Neural progenitor cell (in vitro differentiated cells): ENCODE results near the gene SCP2D1. TPM values are rescaled to one million over a fixed set of nuclear protein-coding genes. Genes with fewer than 3 reads are reported as not detected.

Experiments used
- DNase-seq: peaks from one replicate; pipeline ENCODE4 v3.0.0-alpha.2; 2016; ENCODE audit warnings: low spot score
- H2AFZ ChIP-seq: fragments of 200-600 bp; sonication (generic); replicated peaks from 2 replicates; pipeline ENCODE4 v1.6.1; 2016; ENCODE audit warnings: antibody characterized with exemption
- H3F3A ChIP-seq: fragments of 200-600 bp; sonication (generic); 2 replicates; pipeline ENCODE4 v1.6.1; 2016; ENCODE audit warnings: antibody characterized with exemption, low read depth
- H3K27ac ChIP-seq: fragments of 200-600 bp; sonication (generic); 2 replicates; pipeline ENCODE4 v1.5.1; 2016; ENCODE audit warnings: mild to moderate bottlenecking
- H3K27me3 ChIP-seq: fragments of 200-600 bp; sonication (generic); 2 replicates; pipeline ENCODE4 v1.6.1; 2016; ENCODE audit warnings: mild to moderate bottlenecking, moderate library complexity
- H3K36me3 ChIP-seq: fragments of 200-600 bp; sonication (generic); 2 replicates; pipeline ENCODE4 v1.5.1; 2016
- H3K4me1 ChIP-seq: fragments of 200-600 bp; sonication (generic); 2 replicates; pipeline ENCODE4 v1.6.1; 2016; ENCODE audit warnings: mixed run types
- H3K4me2 ChIP-seq: fragments of 200-600 bp; sonication (generic); 2 replicates; pipeline ENCODE4 v1.6.1; 2016
- H3K4me3 ChIP-seq: fragments of 200-600 bp; sonication (generic); 2 replicates; pipeline ENCODE4 v1.5.1; 2016
- H3K79me2 ChIP-seq: fragments of 200-600 bp; sonication (generic); 2 replicates; pipeline ENCODE4 v1.6.1; 2016; ENCODE audit warnings: low read depth
- H3K9ac ChIP-seq: fragments of 200-600 bp; sonication (generic); 2 replicates; pipeline ENCODE4 v1.6.1; 2016
- H3K9me3 ChIP-seq: fragments of 200-600 bp; sonication (generic); 2 replicates; pipeline ENCODE4 v1.5.1; 2016; ENCODE audit warnings: low read depth
- H4K20me1 ChIP-seq: fragments of 200-600 bp; sonication (generic); 2 replicates; pipeline ENCODE4 v1.6.1; 2016; ENCODE audit warnings: low read depth
- H3K27ac Mint-ChIP-seq: 3 replicates; pipeline ENCODE4 v1.8.0; 2021; ENCODE audit warnings: mixed read lengths
- H3K27me3 Mint-ChIP-seq: 2 replicates; pipeline ENCODE4 v1.8.0; 2022; ENCODE audit warnings: low read depth, mild to moderate bottlenecking, inconsistent platforms, moderate library complexity, mixed read lengths; ENCODE audit not compliant: insufficient read depth
- H3K36me3 Mint-ChIP-seq: 3 replicates; pipeline ENCODE4 v1.8.0; 2021; ENCODE audit warnings: mixed read lengths
- H3K4me1 Mint-ChIP-seq: 3 replicates; pipeline ENCODE4 v1.8.0; 2021; ENCODE audit warnings: mixed read lengths
- H3K4me3 Mint-ChIP-seq: 3 replicates; pipeline ENCODE4 v1.8.0; 2021; ENCODE audit warnings: mild to moderate bottlenecking, moderate library complexity, mixed read lengths
- H3K9me3 Mint-ChIP-seq: 3 replicates; pipeline ENCODE4 v1.8.0; 2020; ENCODE audit warnings: mixed read lengths
- EZH2 ChIP-seq: fragments of 200-600 bp; sonication (generic); IDR thresholded peaks from 2 replicates; pipeline ENCODE4 v1.6.1; 2017; ENCODE audit warnings: antibody characterized with exemption, mild to moderate bottlenecking, moderate library complexity
- EZH2phosphoT487 ChIP-seq: fragments of 200-600 bp; sonication (generic); IDR thresholded peaks from 2 replicates; pipeline ENCODE4 v1.6.1; 2017; ENCODE audit warnings: antibody characterized with exemption
- total RNA-seq: library from RNA; depleted of rRNA; stranded (reverse); fragments of >200 nt; gene quantifications from 2 replicates; pipeline ENCODE4 v1.2.3, GENCODE V29; 2015; ENCODE audit warnings: low replicate concordance
- TF ChIP-seq, protein P1 (sequence below): fragments of 200-600 bp; sonication (generic); IDR thresholded peaks from 2 replicates; pipeline ENCODE4 v1.5.1; 2017; ENCODE audit warnings: antibody characterized with exemption, mild to moderate bottlenecking

SCP2D1 gene
- total RNA-seq, 1 donor from 2014 or later: not detected

DNA sequence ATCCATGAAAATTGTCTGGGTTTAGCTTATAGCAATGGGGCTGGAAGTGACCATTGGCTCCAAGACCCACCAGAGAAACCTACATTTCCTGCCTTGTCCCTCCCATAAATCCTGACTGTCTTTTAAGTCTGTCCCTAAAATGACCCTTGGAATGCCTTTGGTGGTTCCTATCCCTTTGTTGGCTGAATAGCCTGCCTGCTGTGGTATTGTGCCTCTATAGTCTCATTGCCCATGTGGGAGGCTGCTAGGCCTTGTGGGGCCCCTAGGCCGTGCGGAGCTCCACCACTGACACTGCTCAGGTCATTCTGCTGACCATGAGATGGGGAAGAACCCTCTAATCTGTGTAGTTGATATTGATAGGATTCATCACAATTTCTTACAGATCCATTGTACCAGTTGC, 43.3 kb downstream of the SCP2D1 start:
- peaks cover 3% of the 10 kb centered on the region for H3K27me3 Mint-ChIP-seq
- peak; percentile 68 for DNase-seq
- H3K27me3 ChIP-seq: peaks cover 91% of the 10 kb centered on the region

DNA sequence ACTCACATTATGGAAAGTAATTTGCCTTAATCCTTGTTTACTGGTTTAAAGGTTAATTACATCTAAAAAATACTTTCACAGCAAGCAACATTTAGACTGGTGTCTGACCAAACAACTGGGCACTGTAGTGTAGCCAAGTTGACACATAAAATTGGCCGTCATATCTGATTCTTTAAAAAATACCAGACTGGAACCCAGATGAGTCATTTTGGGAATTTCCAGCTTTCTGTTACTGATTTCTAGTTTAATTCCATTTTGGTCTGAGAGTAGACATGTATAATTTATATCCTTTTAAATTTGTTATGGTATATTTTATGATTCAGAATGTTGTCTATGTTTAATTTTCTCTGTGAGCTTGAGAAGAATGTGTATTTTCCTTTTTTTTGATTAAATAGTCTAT, 44.1 kb downstream of the SCP2D1 start:
- no peaks in the 10 kb centered on the region for H3K79me2 ChIP-seq
- no peak overlapping the region for H3K4me3 ChIP-seq
- no peaks in the 10 kb centered on the region for H3K9me3 ChIP-seq
- H3K4me1 ChIP-seq: peaks cover 7% of the 10 kb centered on the region
- H3K27me3 ChIP-seq: peaks cover 89% of the 10 kb centered on the region
- no peak overlapping the region for H3K9ac ChIP-seq
- Mint-ChIP-seq H3K4me3 (no peak overlapping the region), H3K9me3 (peaks cover 19% of the 10 kb centered on the region), H3K4me1 (no peaks in the 10 kb centered on the region), H3K27me3 (peaks cover 3% of the 10 kb centered on the region), H3K27ac (no peak overlapping the region), H3K36me3 (no peaks in the 10 kb centered on the region)
- H3K36me3 ChIP-seq: no peaks in the 10 kb centered on the region
- DNase-seq: no peak
- H3K27ac ChIP-seq: no peak overlapping the region
- H4K20me1 ChIP-seq: no peaks in the 10 kb centered on the region
- TF ChIP-seq, protein P1, sequence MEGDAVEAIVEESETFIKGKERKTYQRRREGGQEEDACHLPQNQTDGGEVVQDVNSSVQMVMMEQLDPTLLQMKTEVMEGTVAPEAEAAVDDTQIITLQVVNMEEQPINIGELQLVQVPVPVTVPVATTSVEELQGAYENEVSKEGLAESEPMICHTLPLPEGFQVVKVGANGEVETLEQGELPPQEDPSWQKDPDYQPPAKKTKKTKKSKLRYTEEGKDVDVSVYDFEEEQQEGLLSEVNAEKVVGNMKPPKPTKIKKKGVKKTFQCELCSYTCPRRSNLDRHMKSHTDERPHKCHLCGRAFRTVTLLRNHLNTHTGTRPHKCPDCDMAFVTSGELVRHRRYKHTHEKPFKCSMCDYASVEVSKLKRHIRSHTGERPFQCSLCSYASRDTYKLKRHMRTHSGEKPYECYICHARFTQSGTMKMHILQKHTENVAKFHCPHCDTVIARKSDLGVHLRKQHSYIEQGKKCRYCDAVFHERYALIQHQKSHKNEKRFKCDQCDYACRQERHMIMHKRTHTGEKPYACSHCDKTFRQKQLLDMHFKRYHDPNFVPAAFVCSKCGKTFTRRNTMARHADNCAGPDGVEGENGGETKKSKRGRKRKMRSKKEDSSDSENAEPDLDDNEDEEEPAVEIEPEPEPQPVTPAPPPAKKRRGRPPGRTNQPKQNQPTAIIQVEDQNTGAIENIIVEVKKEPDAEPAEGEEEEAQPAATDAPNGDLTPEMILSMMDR: no peak
- TF ChIP-seq EZH2: no peak
- no peak for TF ChIP-seq EZH2phosphoT487
- no peaks in the 10 kb centered on the region for H3F3A ChIP-seq
- no peak overlapping the region for H3K4me2 ChIP-seq
- H2AFZ ChIP-seq: no peak overlapping the region

More for the DNA sequence above, 43.3 kb downstream of the SCP2D1 start:
- no peaks in the 10 kb centered on the region for H3K4me1 Mint-ChIP-seq
- no peak overlapping the region for H2AFZ ChIP-seq
- no peak overlapping the region for H3K4me3 Mint-ChIP-seq
- TF ChIP-seq EZH2phosphoT487 (no peak), EZH2 (no peak)
- TF ChIP-seq, protein P1: no peak
- H4K20me1 ChIP-seq: no peaks in the 10 kb centered on the region
- H3K79me2 ChIP-seq: no peaks in the 10 kb centered on the region
- no peak overlapping the region for H3K4me3 ChIP-seq
- peaks cover 7% of the 10 kb centered on the region for H3K4me1 ChIP-seq
- no peaks in the 10 kb centered on the region for H3F3A ChIP-seq
- peaks cover 19% of the 10 kb centered on the region for H3K9me3 Mint-ChIP-seq
- no peaks in the 10 kb centered on the region for H3K9me3 ChIP-seq
- H3K27ac ChIP-seq: no peak overlapping the region
- no peak overlapping the region for H3K4me2 ChIP-seq
- H3K36me3 ChIP-seq: no peaks in the 10 kb centered on the region
- H3K36me3 Mint-ChIP-seq: no peaks in the 10 kb centered on the region
- H3K27ac Mint-ChIP-seq: no peak overlapping the region
- no peak overlapping the region for H3K9ac ChIP-seq

DNA sequence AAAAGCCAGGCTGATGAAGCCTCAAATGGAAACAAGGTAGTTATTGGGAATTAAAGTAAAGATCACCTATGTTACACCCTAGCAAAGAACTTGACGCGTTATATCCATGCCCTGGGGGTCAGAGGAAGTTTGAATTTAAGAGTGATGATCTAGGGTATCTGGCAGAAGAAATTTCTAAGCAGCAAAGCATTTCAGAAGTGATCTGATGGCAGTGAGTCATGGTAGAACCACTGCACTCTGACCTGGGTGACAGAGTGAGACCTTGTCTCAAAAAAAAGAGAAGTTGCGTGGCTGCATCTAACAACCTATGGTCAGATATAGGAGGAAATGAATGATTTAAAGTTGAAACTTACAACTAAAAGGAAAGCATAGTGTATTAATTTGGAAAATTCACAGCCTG, 45.2 kb downstream of the SCP2D1 start:
- TF ChIP-seq, protein P1: no peak
- no peak for TF ChIP-seq EZH2phosphoT487
- no peak for TF ChIP-seq EZH2
- H3K9me3 ChIP-seq: no peaks in the 10 kb centered on the region
- no peak overlapping the region for H3K4me2 ChIP-seq
- H3K36me3 Mint-ChIP-seq: no peaks in the 10 kb centered on the region
- H3K79me2 ChIP-seq: no peaks in the 10 kb centered on the region
- no peaks in the 10 kb centered on the region for H4K20me1 ChIP-seq
- no peak overlapping the region for H3K9ac ChIP-seq
- no peak for DNase-seq
- H3K4me3 ChIP-seq: no peak overlapping the region
- H3K27ac ChIP-seq: no peak overlapping the region
- H3K27ac Mint-ChIP-seq: no peak overlapping the region
- H3F3A ChIP-seq: no peaks in the 10 kb centered on the region
- H3K4me3 Mint-ChIP-seq: no peak overlapping the region
- H3K4me1 Mint-ChIP-seq: no peaks in the 10 kb centered on the region
- peaks cover 80% of the 10 kb centered on the region for H3K27me3 ChIP-seq
- H3K27me3 Mint-ChIP-seq: peaks cover 3% of the 10 kb centered on the region
- peaks cover 7% of the 10 kb centered on the region for H3K4me1 ChIP-seq
- H3K9me3 Mint-ChIP-seq: peaks cover 21% of the 10 kb centered on the region
- H2AFZ ChIP-seq: no peak overlapping the region
- H3K36me3 ChIP-seq: no peaks in the 10 kb centered on the region

Other genes with a start within 250 kb of the SCP2D1 start
- gene SMIM26, start 246.4 kb upstream of the SCP2D1 start, total RNA-seq: 99.3 and 150 TPM in 2 replicates
- gene DTD1, start 225.7 kb upstream of the SCP2D1 start, total RNA-seq: 89.0 and 92.6 TPM in 2 replicates